ENCODE measurements around the gene EPHA7.

Gene EPHA7

DNA sequence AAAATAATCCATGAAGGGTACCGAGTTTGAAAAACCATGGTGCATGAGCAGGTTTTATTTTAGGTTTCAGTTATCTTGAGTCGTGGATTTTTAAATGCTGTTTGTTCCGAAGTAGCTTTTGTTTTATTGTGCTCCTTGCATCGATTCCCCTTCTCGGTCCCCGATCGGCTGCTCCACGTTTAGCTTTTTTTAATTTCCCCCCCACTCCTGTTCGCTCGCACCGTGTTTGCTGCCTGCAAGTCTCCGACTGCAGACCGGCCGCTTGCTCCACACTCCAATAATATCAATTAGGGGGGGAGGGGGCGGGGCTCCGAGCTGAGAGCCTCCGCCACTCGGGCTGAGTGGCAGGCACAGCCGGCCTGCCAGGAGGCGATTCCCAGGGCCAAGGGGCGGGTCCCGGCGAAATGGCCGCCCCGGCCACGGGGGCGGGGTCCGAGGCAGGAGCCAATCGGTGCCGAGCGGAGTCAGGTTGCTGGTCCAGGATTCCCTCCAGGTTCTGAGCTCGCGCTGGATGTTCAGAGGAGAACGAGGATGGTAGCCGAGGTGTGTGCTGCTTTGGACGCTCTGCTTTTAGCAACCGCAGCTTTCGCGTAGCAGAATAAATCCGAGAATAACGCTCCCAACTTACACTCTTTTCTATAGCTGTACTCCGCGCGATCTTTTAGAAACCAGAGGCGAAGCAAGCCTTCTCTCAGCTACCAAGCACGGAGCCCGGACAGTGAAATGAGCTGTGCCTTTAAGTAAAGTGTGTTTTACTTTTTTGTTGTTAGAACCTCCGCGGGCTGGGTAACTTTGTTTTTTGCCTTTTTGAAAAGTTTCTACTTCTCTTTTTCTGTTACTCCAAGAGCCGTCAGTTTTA, at the start of gene EPHA7:
EPHA7 (minus strand) TSS at position 256 of the 859 bp plus-strand sequence; CDS start at position 38, 218 bp downstream.
- peak; percentile 48 for DNase-seq (ENCODE audit: low read depth)

DNA sequence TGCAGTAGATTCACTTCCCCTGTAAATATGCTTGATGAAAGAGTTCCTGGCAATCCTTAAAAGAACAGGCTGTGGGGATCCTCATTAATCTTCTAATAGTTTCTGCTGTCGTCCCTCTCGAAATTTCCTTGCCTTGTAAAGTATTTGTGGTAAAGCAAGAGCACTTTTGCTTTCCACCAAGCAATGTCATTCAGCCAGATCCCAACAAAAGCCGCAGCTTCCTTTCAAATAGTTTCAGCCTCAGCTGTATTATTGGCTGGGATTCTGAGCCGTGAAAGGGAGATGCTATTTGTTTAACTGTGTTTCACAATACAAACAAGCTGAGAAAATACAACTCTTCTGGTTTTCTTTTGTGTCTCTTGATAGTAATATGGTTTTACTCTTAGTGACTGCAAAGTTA, 48.9 kb upstream of the EPHA7 start:
- DNase-seq (ENCODE audit: low read depth) = no peak

DNA sequence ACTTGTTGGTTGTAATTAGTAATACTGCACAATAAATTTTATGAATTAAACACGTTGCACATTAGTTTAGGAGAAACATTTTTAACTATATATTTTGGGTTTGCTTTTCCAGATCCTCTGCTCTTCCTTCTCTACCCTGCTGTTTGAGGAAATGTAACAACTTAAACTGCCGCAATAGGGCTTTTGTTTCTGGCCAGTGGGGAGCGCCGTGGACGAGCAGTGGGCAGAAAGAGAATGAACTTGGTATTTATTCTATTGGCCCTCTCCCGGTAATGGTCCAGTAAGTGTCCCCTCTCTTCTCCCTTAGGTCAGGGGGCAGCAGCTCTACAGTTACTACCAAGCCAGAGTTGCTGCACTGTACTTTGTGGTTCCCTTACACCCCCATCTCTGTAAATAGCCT, 35.2 kb upstream of the EPHA7 start:
- DNase-seq (ENCODE audit: low read depth) = no peak

DNA sequence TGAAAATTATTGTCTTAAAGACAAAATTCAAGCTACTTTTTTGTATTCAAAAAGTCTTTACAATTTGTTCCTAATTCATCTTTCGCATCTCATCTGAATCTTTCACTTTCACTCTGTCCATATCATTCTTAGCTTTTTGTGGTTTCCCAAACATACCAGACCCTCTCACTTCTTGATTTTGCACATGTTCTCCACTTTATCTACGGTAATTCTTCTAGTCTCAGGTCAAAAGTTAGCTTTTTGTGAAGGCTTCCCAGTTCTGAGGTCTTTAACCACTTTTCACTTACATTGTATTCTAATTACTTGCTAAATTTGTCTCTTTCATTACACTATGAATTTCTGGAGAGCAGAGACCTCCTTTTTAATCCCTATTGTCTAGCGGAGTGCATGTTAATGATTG, 34.6 kb upstream of the EPHA7 start:
- DNase-seq (ENCODE audit: low read depth) = no peak

DNA sequence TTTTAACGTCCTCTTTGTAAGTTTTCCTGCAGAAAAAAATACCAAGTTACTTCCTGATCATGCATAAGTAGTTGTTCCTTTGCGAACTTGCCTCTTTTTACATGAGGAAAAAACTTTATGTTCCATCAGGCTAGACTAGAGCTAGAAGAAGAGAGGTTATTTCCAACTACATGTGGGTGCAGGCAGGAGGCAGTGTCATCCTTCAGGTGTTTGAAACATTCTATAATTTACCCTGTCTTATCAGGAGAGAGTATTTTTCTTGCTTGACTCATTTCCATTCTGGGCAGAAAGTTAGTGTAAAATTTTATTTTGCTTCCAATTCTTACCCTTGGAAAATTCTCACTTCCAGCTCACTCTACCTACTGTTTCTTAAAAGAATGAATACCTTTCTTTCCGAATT, 28.5 kb upstream of the EPHA7 start:
- no peak for DNase-seq (ENCODE audit: low read depth)

DNA sequence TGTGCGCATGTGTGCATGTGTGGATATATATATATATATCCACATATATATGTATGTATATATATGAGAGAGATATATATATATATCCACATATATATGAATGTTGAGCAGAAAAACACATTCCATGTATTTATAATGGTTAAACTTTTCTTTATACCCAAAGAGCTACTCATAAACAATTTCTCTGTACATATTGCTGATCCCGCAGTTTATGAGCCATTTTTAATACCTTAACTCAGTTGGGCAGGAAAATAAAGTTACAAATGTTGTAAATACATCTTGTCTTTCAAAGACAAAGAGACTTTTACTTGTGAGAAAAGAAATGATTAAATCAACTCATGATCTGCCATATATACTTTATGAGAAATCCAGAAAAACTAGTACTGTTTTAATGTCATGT, 18.1 kb upstream of the EPHA7 start:
- no peak for DNase-seq (ENCODE audit: low read depth)

DNA sequence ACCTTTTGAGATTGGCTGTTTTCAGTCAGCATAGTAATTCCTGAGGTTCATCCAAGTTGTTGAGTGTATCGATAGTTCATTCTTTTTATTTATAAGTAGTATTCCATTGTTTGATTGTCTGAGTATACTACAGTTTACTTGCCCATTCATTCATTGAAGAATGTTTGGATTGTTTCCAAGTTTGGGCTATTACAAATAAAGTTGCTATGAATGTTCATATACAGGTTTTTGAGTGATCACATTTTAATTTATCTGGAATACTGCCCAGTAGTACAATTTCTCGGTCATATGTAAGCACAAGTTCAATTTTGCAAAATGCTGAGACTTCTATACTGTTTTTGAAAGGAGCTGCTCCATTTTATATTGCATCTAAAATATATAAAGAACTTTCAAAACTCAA, 14.2 kb upstream of the EPHA7 start:
- DNase-seq (ENCODE audit: low read depth) = no peak

DNA sequence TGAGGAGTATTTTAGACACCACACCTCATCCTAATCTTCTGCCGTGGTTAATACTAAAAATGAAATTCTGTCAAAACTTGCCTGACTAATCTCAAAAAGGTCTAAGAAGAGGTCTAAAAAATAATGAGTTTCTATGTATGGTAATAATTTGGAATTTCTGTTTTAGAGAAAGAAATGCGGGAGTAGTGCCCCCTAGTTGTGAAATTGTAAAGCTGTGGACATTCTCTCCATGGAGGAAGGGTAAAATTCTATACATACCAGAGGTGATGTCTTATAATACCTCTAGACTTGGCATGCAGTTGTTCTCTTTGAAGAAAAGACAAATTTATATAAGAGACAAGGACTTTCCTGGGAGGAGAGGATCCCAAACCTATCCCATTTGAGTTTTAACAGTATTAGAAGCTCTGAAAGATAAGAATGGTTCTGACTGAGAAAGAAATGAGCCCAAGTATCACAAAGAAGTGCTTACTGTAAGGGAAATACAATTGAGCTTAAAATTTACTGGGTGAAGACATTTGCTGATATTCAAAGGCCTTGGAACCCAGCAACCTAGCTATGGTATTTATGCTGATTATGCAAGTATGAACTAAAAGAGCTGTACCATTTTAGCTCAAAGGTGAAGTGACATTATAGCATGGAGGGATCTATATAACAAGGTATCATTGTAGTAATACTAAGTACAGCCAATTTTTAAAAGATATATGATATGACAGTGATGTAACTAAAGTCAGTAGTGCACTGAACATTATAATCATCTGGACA, 5.1 kb upstream of the EPHA7 start:
- no peak for DNase-seq (ENCODE audit: low read depth)

DNA sequence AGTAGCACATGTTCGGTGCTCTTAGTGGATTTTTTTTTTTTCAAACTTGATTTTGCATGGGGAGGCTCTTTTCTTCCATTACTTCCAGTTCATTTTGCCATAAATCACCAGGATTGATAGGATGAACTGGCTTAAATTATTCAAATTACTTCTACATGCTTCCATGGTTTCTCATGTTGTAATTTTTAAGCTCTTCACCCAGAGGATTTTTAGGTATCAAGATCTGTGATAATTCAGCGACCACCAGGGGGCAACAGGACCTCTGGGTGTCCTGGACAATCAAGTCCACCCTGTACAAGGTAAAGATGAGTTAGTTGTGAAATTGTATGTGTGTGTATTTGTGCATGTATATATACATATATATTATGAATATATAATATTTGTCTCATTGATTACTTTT, 4.2 kb upstream of the EPHA7 start:
- no peak for DNase-seq (ENCODE audit: low read depth)

DNA sequence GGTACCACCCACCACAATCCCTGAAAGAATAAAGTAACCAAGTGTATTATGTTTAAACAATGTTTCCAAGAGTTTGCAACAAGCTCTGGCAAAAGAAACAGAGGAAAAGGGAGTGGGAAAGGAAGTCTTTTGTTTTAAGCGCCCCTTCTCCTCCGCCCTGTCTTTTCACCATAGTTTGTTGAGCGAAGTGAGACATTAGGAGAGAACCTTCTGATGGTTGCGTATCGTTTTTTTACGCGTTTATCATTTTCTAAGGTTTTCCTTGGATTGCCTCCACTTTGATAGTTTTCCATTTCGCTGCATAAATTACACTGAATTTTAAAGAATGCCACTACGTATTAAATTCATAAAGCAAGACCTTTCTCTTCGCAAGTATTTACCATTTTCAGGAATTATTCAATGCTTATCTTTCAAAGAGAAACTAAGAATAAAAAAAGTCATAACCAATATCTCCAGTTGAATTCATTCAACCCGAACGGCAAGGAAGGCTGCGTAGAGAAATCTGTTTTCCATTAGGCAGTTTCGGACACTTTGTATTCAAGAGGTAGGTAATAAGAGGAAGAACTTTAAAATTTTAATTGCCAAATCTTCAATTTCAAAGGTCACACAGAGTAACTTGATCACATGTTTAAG, 920 bp upstream of the EPHA7 start:
- DNase-seq (ENCODE audit: low read depth) = no peak

DNA sequence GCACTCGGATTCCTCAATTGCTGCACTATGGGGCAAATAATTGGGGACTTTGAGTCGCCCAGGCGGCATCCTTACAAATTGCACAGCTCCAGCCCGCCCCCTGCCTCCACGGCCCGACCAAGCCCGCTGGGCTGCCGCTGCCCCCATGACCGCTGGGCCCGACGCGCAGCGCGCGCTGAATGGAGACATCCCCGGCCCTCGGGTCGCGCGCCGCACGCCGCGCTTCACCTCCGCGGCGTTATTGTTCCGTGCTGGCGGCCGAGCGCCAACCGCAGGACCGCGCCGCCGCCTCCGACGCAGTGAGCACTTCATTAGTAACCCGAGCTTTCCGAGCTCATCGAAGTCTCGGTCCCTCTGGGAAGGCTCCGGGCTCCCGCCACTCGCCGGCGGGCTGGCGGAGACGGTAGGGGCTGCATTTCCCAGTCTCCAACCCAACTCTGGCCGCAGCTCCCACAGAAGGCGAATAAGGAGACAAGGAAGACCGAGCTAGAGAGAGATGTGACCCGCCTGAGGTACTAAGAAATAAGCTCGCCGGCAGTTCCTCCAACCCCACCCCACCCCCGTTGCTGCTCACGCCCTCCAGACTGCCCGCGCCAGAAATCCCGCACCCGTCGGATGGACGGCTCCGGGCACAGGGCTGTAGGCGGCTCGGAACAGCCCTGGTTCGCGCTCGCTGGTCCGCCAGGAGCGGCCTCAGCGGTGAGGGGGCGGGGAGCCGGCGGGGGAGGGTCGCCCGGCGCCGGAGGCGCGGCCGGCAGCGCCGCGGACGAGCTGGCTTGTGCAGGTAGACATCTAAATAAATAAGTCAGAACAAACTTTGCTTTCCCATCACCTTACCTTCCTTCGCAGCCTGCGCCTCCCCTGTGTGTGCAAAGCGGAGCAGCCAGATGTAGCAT, 703 bp downstream of the EPHA7 start:
- DNase-seq (ENCODE audit: low read depth) = no peak

DNA sequence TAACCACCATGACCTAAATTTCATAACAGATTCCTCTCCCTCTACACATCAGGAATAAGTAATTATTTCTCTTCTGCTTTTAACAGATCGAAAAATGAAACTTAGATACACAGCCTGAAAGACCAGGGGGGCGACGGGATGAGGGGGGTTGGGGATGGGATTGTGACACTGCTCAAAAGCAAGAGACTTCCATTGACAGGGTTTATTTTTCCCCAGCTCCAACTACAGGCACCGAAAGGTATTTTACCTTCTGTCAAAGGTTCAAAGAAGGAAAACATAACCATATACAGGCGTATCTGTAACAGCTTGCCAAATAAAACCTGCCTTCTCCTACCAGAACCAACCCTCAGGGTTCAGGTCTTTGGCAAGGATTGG, 1.3 kb downstream of the EPHA7 start:
- DNase-seq (ENCODE audit: low read depth) = no peak

DNA sequence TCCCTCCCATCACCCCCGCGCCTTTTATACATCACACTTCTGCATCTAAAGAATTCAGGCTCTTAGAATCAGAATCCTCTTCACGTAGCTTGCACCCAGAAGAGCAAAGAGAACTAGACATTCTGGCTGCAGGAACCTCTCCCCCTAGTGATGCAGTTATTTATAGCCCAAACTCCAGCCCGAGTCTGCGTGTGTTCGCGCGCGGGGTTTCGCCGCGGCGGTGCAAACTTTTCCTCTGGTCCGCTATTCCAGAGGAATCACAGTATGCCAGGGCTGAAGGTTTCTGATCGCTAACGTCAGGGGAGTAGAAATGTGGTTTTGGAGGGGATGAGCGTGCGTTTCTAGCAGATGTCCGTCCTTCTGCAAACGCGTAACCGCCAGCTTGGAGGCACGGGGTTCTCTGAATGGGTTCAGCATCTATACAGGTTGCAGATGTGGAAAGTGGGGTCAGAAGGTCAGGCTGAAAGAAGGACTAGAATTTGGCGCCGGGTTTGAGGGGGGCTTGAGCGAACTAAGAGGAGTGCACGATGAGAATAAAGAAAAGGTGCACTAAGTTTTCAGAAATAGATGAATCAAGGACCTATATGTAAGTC, 1.8 kb downstream of the EPHA7 start:
- no peak for DNase-seq (ENCODE audit: low read depth)

DNA sequence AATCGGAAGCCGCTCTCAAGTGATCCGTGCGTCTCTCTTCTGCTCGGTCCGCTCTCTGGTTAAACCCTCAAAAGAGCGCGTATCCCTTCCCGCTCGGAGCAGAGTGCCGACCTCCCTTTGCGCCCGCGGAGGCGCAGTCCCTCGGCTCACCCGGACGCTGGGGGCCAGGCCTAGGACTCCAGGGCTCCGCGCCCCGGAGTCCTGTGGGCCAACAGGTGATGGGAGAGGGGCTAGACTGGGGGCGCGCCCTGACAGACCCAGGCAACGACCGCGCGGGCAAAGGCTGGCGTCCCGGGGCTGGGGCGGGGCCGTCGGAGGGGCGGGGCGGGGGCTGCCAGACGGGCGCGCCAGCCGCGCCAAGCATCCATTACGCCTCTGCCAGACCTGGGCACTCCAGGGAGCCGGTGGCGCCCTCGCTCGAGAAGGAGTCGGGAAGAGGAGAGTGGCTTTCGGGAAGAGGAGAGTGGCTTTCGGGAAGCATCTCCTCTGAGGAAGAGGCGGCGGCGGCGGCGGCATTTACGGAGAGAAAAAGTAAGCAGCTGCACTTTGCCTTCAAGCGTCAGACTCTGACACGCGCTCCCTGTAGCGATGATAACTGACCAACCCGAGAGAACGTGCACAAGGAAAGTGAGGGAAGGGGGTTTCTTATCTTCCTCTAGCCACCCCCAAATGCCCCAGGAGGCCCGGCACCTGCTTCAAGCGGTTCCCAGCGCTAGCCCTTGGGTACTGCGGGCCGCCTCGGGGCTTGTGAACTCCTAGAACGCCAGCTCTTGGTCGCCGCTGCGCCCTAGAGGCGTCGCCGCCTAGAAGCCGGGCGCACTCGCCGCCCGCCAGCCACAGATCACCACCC, 2.6 kb downstream of the EPHA7 start:
- DNase-seq (ENCODE audit: low read depth) = no peak

DNA sequence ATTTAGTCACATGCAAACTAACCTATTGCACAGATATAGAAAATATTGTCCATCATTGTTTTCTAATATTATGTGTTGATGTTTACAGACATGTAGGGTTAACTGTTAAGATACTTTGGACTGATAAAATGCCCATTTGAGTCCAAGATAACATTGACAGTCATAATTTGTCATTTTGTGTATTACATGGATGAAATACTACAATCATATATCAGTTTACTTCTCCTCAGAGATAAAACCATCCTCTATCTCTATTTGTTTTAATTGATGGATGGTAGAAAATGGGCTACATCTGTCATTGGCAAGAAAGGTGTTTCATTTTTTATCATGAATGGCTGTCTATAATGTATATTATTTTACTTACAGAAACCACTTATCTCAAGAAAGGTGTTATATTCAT, 6.2 kb downstream of the EPHA7 start:
- no peak for DNase-seq (ENCODE audit: low read depth)

DNA sequence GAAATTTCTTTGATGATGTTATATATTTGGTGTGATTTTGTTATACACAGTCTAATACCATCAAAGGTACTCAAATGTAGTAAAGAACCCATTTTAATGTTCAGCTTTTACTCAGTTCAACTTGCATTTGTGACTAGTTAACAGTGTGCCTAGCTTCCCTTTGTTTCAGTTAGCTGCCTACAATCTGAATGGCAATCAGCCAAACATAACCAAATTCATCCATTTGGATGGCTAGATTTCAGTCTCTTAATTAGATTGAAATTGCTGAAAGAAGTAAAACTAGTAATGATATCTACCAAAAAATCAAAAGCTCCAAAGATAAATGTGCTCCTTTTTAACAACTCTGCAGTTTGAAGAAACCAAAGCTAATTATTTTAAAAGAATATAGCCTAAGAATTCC, 6.9 kb downstream of the EPHA7 start:
- no peak for DNase-seq (ENCODE audit: low read depth)

DNA sequence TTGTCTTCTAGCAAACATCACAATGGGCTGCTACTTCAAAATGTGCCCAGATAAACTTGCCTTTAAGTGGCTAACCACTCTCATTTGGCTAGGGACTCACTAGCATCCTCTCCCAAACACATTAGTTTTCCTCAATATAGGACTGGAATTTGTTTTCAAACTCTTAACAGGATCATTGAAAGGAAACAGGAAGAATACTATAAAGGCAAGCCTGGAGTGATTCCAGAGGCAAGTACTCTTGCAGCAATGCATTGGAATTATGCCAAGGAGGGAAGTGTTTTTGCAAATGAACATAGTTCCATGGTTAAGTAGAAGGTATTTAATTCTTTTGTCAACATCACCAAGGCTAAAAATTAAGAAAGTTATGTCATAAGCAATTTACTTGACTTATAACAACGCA, 12.2 kb downstream of the EPHA7 start:
- DNase-seq (ENCODE audit: low read depth) = no peak

DNA sequence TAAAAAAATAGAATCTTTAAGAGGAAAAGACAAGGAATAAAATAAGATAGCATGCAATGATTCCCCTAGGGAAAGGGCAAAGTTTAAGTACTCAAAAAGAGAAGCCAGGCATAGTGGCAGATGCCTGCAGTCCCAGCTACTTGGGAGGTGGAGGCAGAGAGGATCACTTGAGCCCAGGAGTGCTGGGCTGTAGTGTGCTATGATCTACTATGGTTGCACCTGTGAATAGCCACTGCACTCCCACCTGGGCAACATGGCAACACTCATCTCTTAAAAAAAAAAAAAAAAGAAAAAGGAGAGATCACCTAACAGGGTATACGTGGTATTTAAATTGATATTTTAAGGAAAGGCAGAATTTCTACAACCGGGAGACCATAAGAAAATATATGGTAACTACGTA, 16.0 kb downstream of the EPHA7 start:
- DNase-seq (ENCODE audit: low read depth) = no peak

DNA sequence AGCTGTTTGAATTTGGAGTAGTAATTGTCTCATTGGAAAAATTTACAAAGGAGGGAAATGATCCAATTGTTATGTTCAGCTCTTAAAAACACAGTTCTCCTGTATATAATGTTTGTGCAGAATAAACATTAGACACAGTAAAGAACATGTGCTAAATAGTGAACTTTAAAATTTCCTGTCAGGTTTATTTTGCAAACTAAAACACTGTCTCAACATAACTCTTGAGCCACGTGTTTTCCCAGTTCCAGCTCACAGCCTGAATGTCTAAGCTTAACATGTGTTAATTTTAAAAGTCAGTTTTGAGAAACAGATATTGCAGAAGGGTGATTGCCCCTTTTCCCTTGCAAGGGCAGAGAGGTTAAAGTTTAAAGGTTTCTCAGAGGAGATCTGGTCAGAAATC, 20.6 kb downstream of the EPHA7 start:
- no peak for DNase-seq (ENCODE audit: low read depth)

DNA sequence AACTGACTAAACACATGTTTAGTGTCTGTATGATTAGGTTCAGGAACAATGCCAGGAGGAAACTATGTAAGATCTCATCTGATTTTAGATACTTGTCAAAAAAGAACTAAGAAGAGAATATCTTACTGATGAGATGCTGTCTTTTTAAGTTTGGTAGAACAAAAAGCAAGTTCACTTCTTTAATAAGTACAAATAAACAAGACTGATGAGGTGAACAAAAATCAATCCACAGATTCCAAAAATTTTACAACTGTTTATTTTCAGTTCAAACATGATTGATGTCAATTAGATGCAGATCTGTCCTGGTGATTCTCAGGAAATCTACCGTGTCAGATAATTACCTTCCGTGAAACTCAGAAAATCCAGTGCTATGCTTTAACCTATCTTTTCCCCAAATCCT, 24.9 kb downstream of the EPHA7 start:
- no peak for DNase-seq (ENCODE audit: low read depth)

All from activated T-cell treated with anti-CD3 and anti-CD28 coated beads for 48 hours (primary cell).